Skeletal muscle cell (primary cell): ENCODE measurements around the gene FGFR3.
"Not testable (repeated sequence)": the region's sequence is repeated elsewhere in the genome, so short reads cannot be mapped to it uniquely, and the experiment has no call there.

Source experiments
- DNase-seq: peaks from one replicate; pipeline ENCODE4 v3.0.0-alpha.2; 2010; ENCODE audit warnings: low read depth
- H3K4me3 ChIP-seq: 2 replicates; pipeline ENCODE4 v1.5.1; 2011; ENCODE audit warnings: low read depth, mild to moderate bottlenecking, control low read depth, low read length, moderate library complexity

Gene FGFR3

DNA sequence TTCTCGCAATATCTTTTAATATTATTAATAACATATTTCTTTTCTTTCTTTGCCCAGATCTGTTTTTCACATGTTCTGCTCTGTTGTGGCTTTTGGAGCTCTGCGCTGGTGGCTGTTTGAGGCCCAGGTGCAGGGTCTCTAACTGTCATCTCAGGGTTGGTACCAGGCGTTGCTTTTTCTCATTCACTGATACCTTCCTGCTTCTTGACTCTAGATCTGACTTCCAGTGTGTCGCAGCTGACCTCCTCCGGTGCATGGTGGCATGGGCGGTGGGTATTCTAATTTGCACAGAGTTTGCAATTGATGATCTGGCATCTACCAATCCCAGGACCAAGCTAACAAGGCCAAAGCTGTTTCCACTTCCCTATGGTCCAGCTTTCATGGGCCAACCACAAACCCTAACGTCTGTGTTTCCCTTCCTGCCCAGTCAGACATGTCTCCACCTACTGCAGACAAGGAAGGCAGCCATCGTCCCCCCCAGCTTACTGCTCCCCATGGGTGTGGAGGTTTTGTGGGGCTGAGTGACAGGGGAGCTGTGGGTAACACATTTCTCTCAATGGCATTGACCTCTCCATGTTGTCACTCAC lies 37.6 kb downstream of the FGFR3 start:
- no peak for DNase-seq
- no peak overlapping the region for H3K4me3 ChIP-seq

DNA sequence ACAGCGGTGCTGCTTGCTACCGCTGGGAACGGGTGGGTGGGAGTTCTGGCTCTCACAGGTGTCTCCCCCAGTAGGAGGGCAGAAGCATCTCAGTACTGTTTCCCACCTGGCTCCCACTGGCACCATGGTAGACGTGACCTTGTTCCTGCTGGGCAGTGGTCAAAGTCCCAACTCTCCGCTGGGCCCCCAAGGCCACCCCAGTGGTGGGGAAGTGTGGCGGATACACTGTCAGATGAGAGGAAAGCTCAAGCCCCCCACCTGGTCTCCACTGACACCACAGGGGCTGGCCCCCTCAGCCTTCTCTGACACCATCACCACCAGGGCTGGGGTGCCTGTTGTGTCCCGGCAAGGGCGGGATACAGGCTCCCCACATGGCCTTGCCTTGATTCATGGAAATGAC lies 38.2 kb downstream of the FGFR3 start:
- DNase-seq = no peak
- H3K4me3 ChIP-seq = no peak overlapping the region

GRCh38 chr4:1832690-1833089 lies 39.6 kb downstream of the FGFR3 start:
- DNase-seq = no peak

GRCh38 chr4:1833307-1834046 lies 40.4 kb downstream of the FGFR3 start:
- DNase-seq = no peak
- no peak overlapping the region for H3K4me3 ChIP-seq

More at GRCh38 chr4:1832690-1833089, 39.6 kb downstream of the FGFR3 start:
- H3K4me3 ChIP-seq = no peak overlapping the region

- H3K4me3 ChIP-seq = no peak overlapping the region
- no peak for DNase-seq
Measured at GRCh38 chr4:1834047-1834775, 41.1 kb downstream of the FGFR3 start.

DNA sequence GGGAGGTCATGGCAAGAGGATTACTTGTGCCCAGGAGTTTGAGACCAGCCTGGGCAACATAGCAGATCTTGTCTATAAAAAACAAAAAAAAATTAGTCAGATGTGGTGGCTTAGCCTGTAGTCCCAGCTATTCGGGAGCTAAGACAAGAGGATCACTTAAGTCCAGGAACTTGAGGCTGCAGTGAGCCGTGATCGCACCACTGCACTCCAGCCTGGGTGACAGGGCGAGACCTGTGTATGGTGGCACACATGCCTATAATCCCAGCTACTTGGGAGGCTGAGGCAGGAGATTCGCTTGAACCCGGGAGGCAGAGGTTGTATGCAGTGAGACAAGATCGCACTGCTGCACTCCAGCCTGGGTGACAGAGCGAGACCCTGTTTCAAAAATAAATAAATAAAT lies 42.7 kb downstream of the FGFR3 start:
- not testable (repeated sequence) for H3K4me3 ChIP-seq, DNase-seq

DNA sequence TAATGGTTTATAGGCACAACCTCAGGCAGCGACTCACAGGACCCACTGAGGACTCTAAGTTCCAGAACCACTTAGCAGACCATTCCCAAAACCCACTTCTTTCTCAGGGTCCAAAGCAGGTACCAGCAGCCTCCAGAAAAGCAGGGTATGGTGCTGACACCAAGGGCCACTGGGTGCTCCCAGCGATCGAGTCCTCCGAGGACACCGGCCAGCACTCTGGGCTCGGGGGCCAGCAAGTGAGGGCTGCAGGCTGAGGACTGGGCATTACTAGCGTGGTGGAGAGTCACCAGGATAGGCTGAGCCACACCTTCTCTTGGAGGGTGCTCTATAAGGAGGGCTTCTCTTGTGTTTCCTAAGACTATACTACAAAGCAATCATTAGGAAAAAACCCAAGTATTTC lies 43.6 kb downstream of the FGFR3 start:
- H3K4me3 ChIP-seq = no peak overlapping the region
- DNase-seq = no peak

- no peak overlapping the region for H3K4me3 ChIP-seq
Measured at GRCh38 chr4:1837069-1837468, 44.0 kb downstream of the FGFR3 start.

GRCh38 chr4:1839282-1839681 lies 46.2 kb downstream of the FGFR3 start:
- no peak overlapping the region for H3K4me3 ChIP-seq
- DNase-seq = no peak

More at GRCh38 chr4:1837069-1837468, 44.0 kb downstream of the FGFR3 start:
- no peak for DNase-seq

DNA sequence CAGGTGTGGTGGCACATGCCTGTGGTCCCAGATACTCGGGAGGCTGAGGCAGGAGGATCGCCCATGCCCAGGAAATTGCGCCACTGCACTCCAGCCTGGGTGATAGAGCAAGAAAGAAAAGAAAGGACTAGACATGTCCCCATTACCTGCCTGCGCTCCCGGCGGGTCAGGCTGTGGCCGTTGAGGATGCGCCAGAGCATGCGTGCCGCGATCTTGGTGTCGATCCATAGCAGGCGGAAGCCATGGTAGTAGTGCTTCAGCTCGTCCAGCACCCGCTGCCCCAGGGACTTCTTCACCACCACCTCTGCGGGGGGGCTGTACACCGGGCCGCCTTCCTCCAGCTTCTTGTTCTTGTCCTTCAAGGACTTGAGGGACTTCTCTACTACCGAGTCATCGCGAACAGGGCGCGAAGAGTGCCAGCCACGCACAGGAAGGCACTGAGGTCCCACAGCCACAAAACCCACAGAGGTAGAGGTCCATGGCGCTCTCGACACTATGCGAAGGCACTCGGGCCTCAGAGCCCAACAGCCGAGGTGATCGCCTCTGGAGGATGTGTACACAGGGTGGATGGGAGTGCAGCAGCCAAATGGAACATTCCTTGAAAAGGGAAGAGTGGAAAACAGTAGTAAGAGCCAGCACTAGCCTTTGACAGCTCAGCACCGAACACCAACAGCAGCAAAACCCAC lies 48.3 kb downstream of the FGFR3 start:
- H3K4me3 ChIP-seq = no peak overlapping the region
- no peak for DNase-seq

GRCh38 chr4:1841887-1842210 lies 48.8 kb downstream of the FGFR3 start:
- DNase-seq = no peak
- no peak overlapping the region for H3K4me3 ChIP-seq

DNA sequence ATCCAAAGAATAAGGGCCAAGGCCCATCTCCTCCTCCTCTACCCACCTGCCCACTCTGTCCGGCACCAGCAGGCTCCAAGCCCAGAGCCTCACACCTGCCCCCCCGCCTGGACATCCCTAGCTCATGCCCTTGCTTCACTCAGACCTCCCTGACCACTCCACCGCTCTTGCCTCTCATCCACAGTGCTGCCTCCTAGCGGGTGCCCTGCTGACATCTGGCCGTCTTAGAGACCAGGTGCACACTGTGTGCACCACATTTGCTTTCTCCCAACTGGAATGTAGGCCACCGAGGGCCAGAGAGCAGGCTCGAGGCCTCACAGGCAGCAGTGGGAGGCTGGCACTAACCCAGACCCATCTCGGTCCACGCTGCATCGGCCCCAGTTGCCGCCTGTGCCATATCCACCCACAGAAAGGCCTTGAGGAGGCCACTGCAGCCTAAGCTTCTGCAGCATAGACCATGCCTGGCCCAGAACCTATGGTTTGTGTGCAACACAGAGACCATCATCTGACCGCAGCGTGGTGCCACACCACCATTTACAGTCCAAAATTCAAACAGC lies 49.3 kb downstream of the FGFR3 start:
- no peak for DNase-seq
- H3K4me3 ChIP-seq = no peak overlapping the region

DNA sequence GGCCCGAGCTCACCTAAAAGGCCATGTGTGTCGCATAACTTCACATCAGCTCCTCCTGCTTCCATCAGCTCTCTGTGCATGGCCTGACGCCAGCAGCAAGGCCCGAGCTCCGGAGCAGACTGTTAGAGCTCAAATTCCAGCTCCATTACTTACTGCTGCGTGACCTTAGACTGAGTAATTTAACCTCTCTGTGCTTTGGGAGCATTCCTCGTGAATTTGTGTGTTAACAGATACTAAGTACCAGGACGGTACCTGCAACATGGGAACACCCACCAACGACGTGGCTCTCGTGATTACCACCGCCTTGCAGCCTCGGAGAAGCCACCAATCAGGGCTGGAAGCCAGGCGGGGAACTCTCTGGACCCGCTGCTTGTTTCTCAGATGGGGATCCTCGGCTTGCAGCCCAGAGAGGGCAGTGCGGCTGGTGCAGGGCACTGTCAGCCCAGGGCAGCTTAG lies 49.9 kb downstream of the FGFR3 start:
- H3K4me3 ChIP-seq = no peak overlapping the region
- peak; percentile 66 for DNase-seq

GRCh38 chr4:1843852-1844251 lies 50.8 kb downstream of the FGFR3 start:
- peak; percentile 31 for DNase-seq
- no peak overlapping the region for H3K4me3 ChIP-seq

GRCh38 chr4:1844618-1845017 lies 51.5 kb downstream of the FGFR3 start:
- H3K4me3 ChIP-seq, DNase-seq: not testable (repeated sequence)

DNA sequence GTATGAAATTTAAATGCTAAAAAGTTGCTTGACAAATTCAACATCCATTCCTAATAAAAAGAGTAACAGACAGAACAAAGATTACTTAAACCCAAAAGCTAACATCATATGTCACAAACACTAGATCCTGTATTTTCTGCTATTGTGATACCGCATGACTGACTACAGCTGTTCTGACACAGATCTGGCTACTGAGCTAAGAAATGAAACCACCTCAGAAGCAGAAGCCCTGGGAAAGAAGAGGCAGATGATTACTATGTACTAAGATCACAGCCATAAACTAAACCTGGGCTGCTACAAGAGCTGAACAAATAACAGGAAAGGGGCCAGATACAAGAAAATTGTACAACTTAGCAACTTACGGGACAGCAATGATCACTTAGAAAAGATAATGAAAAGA lies 53.5 kb downstream of the FGFR3 start:
- no peak for DNase-seq
- no peak overlapping the region for H3K4me3 ChIP-seq

- H3K4me3 ChIP-seq = no peak overlapping the region
- no peak for DNase-seq
Measured at GRCh38 chr4:1850276-1850675, 57.2 kb downstream of the FGFR3 start.

- no peak overlapping the region for H3K4me3 ChIP-seq
- no peak for DNase-seq
Measured at GRCh38 chr4:1851160-1851559, 58.1 kb downstream of the FGFR3 start.

GRCh38 chr4:1851575-1852410 lies 58.7 kb downstream of the FGFR3 start:
- no peak for DNase-seq

More at GRCh38 chr4:1851575-1852410, 58.7 kb downstream of the FGFR3 start:
- H3K4me3 ChIP-seq = no peak overlapping the region
